Esophagus squamous epithelium (tissue), 4 donors: ENCODE data around the gene CSNK1G1.

Experiments
- CTCF ChIP-seq, 6 experiments: fragments of 450-650 bp in 4 of 6; fragments of 200-600 bp in 2 of 6; sonication (generic) in 2 of 6; IDR thresholded peaks; one replicate each; pipeline ENCODE4 v1.5.1; 2016 to 2019; ENCODE audit warnings: antibody characterized with exemption in 6 of 6, mild to moderate bottlenecking in 4 of 6, moderate library complexity in 4 of 6
- POLR2A ChIP-seq, 4 donors: fragments of 450-650 bp; IDR thresholded peaks; one replicate each; pipeline ENCODE4 v1.6.1; 2017; ENCODE audit warnings: antibody characterized with exemption in 4 of 4, mild to moderate bottlenecking in 4 of 4, moderate library complexity in 3 of 4

GRCh38 chr15:64121614-64122013, 234.4 kb downstream of the CSNK1G1 start:
- no peak for TF ChIP-seq CTCF (IDR thresholded peaks at IDR 0.05)
- no peak for TF ChIP-seq POLR2A (IDR thresholded peaks at IDR 0.05)
